ENCODE results near the gene ZNF549. TPM values are rescaled to one million over a fixed set of nuclear protein-coding genes. Genes with fewer than 3 reads are reported as not detected.
A peak's percentile ranks its signal among the peaks of the same experiment; 100 is the strongest.

The ZNF549 gene
- total and polyA plus RNA-seq, 2 of the 13 experiments (the other 11 are each of a cell fraction or from before 2014, with no cell fraction given) = 2.8 to 6.4 TPM

GRCh38 chr19:57599761-57600383 is 72.7 kb downstream of the ZNF549 start, which contains the start of gene ZNF530 (continued):
- TF ChIP-seq ZNF574 (CRISPR knock-in tag; IDR thresholded peaks at IDR 0.05) (peak; percentile 94), ZNF597 (CRISPR knock-in tag; IDR thresholded peaks at IDR 0.05) (no peak), ZNF430 (CRISPR knock-in tag; IDR thresholded peaks at IDR 0.05) (no peak), SMC3 (IDR thresholded peaks at IDR 0.05; ENCODE audit: low read length) (no peak), CREM (IDR thresholded peaks at IDR 0.05) (peak; percentile 94), CREM (CRISPR knock-in tag; IDR thresholded peaks at IDR 0.05) (no peak), ZNF350 (CRISPR knock-in tag; IDR thresholded peaks at IDR 0.05; ENCODE audit: borderline replicate concordance, low read depth) (peak; percentile 78; the same call in 1 of the 2 replicates), NR2F6 (IDR thresholded peaks at IDR 0.05) (no peak), NR2F6 (CRISPR knock-in tag; IDR thresholded peaks at IDR 0.05) (peak; percentile 37), NR2F1 (CRISPR knock-in tag; IDR thresholded peaks at IDR 0.05) (no peak), ZNF10 (CRISPR knock-in tag; IDR thresholded peaks at IDR 0.05; ENCODE audit: borderline replicate concordance, low read depth) (no peak), NFKBIZ (CRISPR knock-in tag; IDR thresholded peaks at IDR 0.05) (peak; percentile 22; the same call in 1 of the 2 replicates), RFXAP (CRISPR knock-in tag; IDR thresholded peaks at IDR 0.05; ENCODE audit: borderline replicate concordance) (peak; percentile 54; the same call in 1 of the 2 replicates), NFYC (CRISPR knock-in tag; IDR thresholded peaks at IDR 0.05) (peak; percentile 88), CENPT (CRISPR knock-in tag; IDR thresholded peaks at IDR 0.05; ENCODE audit: low read depth) (peak; percentile 78; the same call in 1 of the 2 replicates), ZNF563 (CRISPR knock-in tag; IDR thresholded peaks at IDR 0.05) (no peak), ZNF337 (CRISPR knock-in tag; IDR thresholded peaks at IDR 0.05; ENCODE audit: borderline replicate concordance, low read depth) (0 out of 2 replicates have a peak, but pooled peaks have one; percentile 42), FOXA3 (CRISPR knock-in tag; IDR thresholded peaks at IDR 0.05) (peak; percentile 30; the same call in 1 of the 2 replicates)
- TF ChIP-seq, protein P1, sequence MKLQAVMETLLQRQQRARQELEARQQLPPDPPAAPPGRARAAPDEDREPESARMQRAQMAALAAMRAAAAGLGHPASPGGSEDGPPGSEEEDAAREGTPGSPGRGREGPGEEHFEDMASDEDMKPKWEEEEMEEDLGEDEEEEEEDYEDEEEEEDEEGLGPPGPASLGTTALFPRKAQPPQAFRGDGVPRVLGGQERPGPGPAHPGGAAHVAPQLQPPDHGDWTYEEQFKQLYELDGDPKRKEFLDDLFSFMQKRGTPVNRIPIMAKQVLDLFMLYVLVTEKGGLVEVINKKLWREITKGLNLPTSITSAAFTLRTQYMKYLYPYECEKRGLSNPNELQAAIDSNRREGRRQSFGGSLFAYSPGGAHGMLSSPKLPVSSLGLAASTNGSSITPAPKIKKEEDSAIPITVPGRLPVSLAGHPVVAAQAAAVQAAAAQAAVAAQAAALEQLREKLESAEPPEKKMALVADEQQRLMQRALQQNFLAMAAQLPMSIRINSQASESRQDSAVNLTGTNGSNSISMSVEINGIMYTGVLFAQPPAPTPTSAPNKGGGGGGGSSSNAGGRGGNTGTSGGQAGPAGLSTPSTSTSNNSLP (IDR thresholded peaks at IDR 0.05; ENCODE audit: low read depth, low read length) = no peak
- TF ChIP-seq, protein P2, sequence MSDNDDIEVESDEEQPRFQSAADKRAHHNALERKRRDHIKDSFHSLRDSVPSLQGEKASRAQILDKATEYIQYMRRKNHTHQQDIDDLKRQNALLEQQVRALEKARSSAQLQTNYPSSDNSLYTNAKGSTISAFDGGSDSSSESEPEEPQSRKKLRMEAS (IDR thresholded peaks at IDR 0.05) = peak; percentile 72
- TF ChIP-seq, protein P3, sequence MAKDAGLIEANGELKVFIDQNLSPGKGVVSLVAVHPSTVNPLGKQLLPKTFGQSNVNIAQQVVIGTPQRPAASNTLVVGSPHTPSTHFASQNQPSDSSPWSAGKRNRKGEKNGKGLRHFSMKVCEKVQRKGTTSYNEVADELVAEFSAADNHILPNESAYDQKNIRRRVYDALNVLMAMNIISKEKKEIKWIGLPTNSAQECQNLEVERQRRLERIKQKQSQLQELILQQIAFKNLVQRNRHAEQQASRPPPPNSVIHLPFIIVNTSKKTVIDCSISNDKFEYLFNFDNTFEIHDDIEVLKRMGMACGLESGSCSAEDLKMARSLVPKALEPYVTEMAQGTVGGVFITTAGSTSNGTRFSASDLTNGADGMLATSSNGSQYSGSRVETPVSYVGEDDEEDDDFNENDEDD (CRISPR knock-in tag; IDR thresholded peaks at IDR 0.05; ENCODE audit: borderline replicate concordance) = peak; percentile 97

All from HepG2 (cell line).